NCI-H128 (cell line): Measurements from ENCODE around the gene ATG2B.

ENCODE experiments used
- DNase-seq: peaks from one replicate; lab custom pipeline; 2025; ENCODE audit not compliant: unreplicated experiment; lab: John Stamatoyannopoulos, UW

Gene ATG2B

GRCh38 chr14:96316087-96316486 is 47.1 kb downstream of the ATG2B start:
- no peak for DNase-seq

GRCh38 chr14:96310906-96311305 is 52.2 kb downstream of the ATG2B start:
- no peak for DNase-seq

GRCh38 chr14:96309896-96310330 is 53.2 kb downstream of the ATG2B start:
- no peak for DNase-seq

- no peak for DNase-seq
Observed at GRCh38 chr14:96309133-96309895, 53.8 kb downstream of the ATG2B start.

- no peak for DNase-seq
Observed at GRCh38 chr14:96307434-96307833, 55.7 kb downstream of the ATG2B start.

GRCh38 chr14:96304956-96305355 is 58.2 kb downstream of the ATG2B start:
- DNase-seq: no peak

- no peak for DNase-seq
Observed at GRCh38 chr14:96303981-96304380, 59.2 kb downstream of the ATG2B start.

GRCh38 chr14:96299441-96299840 is 63.7 kb downstream of the ATG2B start:
- no peak for DNase-seq

- no peak for DNase-seq
Observed at GRCh38 chr14:96297997-96298515, 65.1 kb downstream of the ATG2B start.

- DNase-seq: no peak
Observed at GRCh38 chr14:96297000-96297399, 66.1 kb downstream of the ATG2B start.

GRCh38 chr14:96294246-96294645 is 68.9 kb downstream of the ATG2B start:
- DNase-seq: no peak

GRCh38 chr14:96287856-96288255 is 75.3 kb downstream of the ATG2B start:
- no peak for DNase-seq

- DNase-seq: no peak
Observed at GRCh38 chr14:96286251-96286650, 76.9 kb downstream of the ATG2B start.

GRCh38 chr14:96285667-96286066 is 77.5 kb downstream of the ATG2B start:
- DNase-seq: no peak

GRCh38 chr14:96284430-96284829 is 78.7 kb downstream of the ATG2B start:
- no peak for DNase-seq

GRCh38 chr14:96284008-96284407 is 79.1 kb downstream of the ATG2B start:
- no peak for DNase-seq

GRCh38 chr14:96281486-96281885 is 81.7 kb downstream of the ATG2B start:
- no peak for DNase-seq

GRCh38 chr14:96280104-96280503 is 83.0 kb downstream of the ATG2B start:
- DNase-seq: no peak

GRCh38 chr14:96279564-96279963 is 83.6 kb downstream of the ATG2B start:
- no peak for DNase-seq

GRCh38 chr14:96277890-96278289 is 85.3 kb downstream of the ATG2B start:
- DNase-seq: no peak

GRCh38 chr14:96275177-96276112 is 87.7 kb downstream of the ATG2B start:
- peak; percentile 37 for DNase-seq

GRCh38 chr14:96274543-96274942 is 88.6 kb downstream of the ATG2B start:
- no peak for DNase-seq
